ELR (cell line): ENCODE data around the gene KIF18A.
"Not testable (repeated sequence)": the region's sequence is repeated elsewhere in the genome, so short reads cannot be mapped to it uniquely, and the experiment has no call there.

ENCODE experiments used
- DNase-seq: peaks from one replicate; pipeline ENCODE4 v3.0.0-alpha.2; 2015; ENCODE audit warnings: low read depth

Gene KIF18A

DNA sequence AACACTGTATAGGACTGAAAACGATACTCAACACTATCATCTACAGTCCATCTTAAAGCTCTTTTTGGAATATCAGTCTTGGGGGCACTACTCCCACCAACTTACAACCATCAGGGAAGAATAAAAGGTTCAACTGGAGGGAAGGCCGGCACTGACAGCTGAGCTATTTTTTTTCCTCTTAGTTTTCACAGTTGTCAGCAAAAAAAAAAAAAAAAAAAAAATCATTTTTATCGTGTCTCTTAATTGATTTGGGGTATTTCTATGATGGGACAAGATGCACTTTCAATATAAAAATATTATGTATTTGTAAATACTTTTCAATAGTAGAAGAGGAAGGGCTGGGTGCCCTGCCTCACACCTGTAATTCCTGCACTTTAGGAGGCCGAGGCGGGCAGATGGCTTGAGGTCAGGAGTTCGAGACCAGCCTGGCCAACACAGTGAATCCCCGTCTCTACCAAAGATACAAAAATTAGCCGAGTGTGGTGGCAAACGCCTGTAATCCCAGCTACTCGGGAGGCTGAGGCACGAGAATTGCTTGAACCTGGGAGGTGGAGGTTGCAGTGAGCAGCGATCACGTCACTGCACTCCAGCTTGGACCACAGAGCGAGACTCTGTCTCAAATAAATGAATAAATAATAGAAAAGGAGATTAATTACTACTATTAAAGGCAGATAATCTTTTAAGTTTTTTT lies 1.5 kb downstream of the KIF18A start:
- DNase-seq: no peak

DNA sequence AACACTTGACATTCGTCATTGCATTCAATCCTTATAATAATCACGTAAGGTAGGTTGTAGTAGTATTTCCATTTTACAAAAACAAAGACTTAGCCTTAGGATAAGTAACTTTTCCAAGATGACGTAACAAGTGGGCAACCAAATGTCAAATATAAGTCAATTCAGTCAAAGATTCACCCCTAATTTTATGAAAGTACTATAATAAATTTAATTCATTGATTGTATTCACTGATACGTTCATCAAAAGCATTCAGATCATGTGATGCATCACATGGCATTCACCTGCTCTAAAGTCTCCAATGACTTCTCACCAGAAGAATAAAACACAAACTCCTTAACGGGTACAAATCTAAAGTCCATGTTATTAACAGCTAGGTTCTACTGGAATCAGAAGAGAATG lies 2.1 kb downstream of the KIF18A start:
- peak; percentile 28 for DNase-seq

DNA sequence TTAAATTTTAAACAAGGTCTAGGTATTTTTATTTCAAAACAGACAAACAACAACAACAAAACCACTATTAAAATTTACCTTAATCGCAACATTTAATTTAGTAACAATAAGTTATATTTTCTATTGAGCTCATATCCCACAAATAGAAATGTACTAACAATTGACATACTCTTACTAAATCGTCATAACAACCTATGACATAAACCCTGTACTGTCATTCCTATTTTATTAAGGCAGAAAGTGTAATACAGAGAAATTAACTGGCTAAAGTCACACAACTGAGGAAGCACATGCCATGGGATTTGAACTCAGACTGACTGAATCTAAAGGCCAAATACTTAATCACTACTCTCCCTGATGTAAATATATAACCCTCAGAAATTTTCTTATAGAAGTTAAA lies 3.0 kb downstream of the KIF18A start:
- DNase-seq: no peak

DNA sequence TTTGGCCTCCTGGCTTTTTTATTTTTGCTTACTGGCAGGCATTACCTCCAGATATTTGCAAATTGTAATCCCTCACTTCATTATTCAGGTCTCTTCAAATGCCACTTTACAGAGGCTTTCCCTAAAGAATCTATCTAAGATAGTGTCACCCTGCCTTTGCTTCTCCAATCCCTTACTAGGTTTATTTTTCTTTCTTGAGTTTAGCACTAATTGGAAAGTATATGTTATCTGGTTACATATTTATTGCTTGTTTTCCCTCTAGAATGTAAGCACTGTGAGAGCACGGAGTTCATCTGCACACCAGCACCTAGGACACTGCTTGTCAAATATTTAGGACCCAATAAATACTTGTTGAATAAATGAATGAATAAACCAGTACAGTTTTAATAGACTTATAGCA lies 3.5 kb downstream of the KIF18A start:
- no peak for DNase-seq

DNA sequence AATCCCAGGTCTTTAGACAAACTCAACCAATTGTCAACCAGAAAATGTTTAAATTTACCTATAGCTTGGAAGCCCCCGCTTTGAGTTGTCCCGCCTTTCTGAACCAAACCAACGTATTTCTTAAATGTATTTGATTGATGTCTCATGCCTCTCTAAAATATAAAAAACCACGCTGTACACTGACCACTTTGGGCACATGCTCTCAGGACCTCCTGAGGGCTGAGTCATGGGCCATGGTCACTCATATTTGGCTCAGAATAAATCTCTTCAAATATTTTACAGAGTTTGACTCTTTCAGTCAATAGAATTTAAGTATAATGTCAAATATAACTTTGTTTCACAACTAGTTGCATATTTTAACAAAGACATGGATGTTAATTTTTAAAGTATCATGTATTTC lies 5.7 kb downstream of the KIF18A start:
- DNase-seq: peak; percentile 34

DNA sequence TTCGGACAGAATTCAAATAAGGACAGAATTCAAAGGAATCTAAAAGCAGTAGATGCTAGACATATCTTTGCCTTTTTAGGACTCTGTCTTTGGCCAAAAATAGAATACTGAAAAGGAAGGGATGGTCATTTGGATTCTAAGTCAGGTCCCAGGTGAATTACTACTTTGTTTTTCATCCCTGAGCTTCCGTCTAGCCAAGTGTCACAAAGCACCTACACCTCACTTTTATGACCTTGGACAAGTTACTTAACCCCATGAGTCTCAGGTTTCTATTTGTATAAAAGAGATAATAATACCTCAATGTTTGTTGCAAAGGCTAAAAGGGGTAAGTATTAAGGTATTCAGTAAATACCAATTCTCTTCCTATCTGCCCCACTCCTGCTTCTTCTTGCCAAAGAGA lies 7.3 kb downstream of the KIF18A start:
- DNase-seq: no peak

DNA sequence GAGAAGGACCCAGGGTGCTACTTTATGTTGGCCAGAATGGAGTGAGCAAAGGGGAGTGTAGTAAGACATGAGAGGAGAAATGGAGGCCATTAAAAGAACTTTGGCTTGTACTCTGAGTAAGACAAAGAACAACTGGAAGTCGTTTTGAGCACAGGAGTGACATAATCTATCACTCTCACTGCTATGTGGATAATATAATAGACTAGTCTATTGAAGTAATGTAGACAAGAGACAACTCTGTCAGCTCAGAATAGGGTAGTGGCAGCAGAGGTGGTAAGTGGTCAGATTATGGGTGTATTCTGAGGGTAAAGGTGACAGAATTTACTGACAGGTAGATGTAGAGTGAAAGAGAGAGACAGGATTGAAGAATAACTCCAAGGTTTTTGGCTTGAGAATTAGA lies 8.2 kb downstream of the KIF18A start:
- no peak for DNase-seq

DNA sequence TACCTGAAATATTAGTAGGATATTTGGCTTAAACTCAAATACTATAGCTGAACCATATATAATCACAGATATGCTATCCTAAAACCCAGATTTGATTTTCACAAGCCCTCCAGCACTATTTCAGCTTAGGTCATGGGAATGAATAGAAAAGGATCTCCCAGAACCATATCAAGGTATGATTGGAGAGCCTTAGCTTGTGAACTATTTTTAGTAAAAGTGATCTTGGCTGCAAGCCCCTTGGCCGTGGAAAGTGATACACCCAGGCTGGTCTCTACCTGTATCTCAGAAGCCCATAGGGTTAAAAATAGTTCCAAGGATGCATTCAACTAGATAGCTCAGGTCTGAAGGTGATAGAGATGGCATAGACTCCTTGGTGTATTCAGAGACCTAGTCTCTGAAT lies 9.7 kb downstream of the KIF18A start:
- no peak for DNase-seq

DNA sequence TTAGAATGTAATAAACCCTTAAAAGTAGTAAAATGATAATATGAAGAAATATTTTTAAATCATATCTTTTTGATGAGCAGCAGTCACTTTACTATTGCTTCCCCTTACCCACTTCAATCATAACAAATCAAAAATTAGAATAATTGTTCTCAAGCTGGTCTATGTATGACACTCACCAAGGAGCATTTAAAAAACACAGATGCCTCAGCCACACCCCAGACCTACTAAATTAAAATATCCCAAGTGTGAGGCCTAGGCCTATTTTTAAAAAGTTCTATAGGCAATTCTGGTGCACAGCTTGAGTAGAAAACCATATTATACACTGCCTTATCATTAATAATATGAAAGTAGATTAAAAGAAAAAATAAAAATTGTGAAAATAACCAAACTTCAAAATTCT lies 15.2 kb downstream of the KIF18A start:
- DNase-seq: no peak

DNA sequence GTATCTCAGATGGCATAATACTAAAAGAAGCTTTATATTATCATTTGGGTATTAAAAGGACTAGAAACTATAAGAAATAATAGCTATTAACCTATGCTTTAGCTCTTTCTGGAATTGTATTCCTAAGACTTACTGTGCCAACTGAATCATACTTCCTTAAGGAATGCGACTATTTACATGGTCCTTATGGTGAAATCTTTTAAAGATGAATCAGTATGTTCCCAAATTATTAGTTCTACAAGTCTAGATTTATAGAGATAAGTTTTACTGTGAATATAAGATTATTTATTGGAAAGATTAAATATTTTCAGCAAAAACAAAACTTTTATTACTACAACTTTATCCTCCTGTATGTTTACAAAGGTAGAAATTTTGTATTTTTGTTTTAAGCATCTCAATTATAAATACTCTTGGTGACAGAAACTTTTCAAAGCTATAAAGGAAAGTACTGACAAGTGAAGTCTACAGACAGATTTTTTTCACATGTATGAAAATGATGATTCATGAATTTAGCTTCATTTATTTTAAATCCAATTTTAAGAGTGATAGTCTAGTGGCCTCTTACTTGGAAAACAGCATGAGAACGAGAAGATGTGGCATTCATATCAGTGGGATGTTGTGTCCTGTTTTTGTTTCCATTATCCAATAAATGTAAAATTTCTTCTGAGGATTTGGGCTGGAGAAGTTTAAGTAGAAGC lies 17.8 kb downstream of the KIF18A start:
- DNase-seq: peak; percentile 80

DNA sequence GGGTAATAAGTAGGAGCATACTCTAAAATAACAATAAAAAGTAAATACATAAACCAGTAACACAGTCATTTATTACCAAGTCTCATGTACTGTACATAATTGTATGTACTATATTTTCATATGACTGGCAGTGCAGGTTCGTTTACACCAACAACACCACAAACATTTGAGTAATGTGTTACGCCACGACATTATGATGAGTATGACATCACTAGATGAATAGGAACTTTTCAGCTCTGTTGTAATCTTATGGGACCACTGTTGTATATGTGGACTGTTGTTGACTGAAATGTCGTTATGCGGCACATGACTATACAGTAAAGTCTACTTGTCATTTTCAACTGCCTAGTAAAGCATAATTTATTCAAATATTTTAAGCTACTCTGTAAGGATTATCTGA lies 18.6 kb downstream of the KIF18A start:
- peak; percentile 54 for DNase-seq

DNA sequence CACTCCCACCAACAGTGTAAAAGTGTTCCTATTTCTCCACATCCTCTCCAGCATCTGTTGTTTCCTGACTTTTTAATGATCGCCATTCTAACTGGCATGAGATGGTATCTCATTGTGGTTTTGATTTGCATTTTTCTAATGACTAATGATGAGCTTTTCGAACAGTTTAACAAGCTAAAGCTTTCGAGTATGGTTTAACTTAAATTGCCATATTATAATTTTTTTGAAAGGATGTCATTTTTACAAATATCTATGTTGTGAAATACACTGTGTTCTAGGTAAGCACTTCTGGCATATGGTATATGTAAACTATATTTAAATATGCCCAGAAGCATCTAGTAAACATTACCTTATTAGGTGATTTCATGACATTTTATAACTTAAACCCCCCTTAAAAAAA lies 20.3 kb downstream of the KIF18A start:
- peak; percentile 65 for DNase-seq

DNA sequence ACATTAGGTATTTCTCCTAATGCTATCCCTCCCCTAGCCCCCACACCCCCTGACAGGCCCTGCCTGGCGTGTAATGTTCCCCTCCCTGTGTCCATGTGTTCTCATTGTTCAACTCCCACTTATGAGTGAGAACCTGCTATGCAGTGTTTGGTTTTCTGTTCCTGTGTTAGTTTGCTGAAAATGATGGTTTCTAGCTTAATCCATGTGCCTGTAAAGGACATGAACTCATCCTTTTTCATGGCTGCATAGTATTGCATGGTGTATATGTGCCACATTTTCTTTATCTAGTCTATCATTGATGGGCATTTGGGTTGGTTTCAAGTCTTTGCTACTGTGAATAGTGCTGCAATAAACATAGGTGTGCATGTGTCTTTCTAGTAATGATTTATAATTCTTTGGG lies 20.8 kb downstream of the KIF18A start:
- DNase-seq: not testable (repeated sequence)

DNA sequence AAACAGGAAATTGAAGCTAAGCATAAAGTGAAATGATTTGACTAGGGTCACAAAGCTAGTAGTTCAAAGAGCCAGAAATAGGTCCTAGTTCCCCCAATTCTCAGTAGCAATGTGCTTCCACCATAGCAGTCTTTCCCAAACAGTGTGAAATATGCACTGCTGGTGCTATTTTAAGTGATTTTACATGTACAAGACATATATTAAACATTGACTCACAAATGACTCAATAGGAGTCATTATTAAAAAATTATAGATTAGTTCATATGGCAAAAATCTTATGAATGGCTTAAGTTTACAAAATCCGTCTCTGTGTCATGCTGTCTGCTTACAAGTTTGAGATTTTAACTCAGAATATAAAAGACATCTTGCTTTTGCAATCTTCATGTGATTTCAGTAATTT lies 21.4 kb downstream of the KIF18A start:
- peak; percentile 90 for DNase-seq

DNA sequence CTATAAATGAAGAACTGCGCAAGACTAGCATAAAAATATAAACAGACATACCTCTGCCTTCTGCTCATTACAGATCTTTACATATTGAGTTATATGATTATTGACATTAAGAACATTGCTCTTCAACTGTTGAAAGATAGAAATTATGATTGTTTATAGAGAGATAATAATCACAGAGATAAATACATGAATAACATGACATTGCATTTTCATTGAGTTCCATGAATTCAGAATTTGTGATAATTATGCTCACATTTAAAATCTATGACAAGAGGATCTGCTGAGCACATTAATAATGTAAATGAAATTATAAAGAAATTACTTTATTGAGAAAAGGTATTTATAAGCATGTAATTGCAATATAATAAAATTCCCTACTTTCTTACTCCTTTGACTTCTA lies 24.8 kb downstream of the KIF18A start:
- DNase-seq: no peak

DNA sequence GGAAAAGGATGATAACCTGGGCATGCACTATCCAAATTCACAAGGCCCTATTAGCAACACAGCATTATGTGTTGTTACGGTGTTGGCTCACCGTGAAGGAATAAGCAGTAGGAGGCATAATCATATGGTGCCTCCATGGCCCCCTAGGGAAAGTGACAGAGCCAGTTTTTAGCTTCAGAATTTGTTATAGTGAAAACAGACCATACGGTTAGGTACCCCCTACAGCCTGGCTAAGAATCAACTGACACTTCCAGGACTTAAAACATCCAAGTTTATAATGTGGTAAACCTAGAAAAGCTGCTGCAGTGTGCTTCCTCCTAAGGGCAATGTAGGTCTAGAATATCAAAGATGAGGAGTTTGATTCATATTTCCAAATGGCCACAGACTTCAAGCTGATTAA lies 30.4 kb downstream of the KIF18A start:
- no peak for DNase-seq

DNA sequence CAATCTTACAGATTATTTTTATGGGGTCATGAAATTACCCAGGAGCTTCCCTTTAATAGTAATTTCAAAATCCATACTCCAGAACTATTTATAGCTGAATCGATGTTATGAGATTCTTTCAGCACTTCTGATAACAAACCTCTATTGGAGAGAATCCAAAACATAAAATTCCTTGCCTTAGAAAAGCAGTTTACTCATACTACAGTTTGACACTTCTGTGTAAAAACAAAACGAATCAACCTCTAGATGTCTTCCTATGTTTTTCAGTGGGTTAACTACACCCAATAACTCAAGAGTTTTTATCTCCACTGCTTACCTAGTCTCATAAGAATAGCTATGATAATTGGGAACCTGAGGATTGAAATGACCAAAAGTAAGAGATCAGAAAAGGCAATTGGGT lies 35.6 kb downstream of the KIF18A start:
- DNase-seq: peak; percentile 26

DNA sequence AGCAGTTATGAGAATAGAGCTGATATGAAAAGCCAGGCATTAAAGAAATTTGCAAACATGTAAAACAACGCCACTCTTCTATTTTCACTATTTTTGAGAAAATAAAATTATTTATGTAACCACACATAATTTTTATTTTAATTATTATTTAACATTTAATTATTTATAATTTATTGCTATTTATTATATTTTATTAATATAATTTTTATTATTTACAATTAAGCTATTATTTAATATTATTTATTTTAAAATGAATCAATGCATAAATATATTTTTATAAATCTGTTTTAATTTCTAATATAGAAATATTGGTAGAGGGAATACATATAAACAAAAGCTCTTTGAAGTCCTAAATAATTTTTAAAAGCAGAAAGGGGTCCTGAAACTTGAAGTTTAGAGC lies 36.7 kb downstream of the KIF18A start:
- DNase-seq: no peak

DNA sequence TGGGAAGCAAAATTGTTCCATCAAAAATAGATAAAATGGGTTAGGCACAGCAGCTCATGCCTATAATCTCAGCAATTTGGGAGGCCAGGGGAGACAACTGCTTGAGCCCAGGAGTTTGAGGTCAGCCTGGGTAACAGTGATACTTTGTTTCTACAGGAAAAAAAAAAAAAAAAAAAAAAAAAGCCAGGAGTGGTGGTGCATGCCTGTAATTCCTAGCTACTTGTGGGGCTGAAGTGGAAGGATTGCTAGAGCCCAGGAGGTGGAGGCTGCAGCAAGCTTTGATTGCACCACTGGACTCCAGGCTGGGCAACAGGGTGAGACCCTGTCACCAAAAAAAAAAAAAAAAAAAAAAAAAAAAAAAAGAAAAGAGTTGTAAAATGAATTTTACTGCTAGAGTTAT lies 49.6 kb downstream of the KIF18A start:
- DNase-seq: no peak

DNA sequence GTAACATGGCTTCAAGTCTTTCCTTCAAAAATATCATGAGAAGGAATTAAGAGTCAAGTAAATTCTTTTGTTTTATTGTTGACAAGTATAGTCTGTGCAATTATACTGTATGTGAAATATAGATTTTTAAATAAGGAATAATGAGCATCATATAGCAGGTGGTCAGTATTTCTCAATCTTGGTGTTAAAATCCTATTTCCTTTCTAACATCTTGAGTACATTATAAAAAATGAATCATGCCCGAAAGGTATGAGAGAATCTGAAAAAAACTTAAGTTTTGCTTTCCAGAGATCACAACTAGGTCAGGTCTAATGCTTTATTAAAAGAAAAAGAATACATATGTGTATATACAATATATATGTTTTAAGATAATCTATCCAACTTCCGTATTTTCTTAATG lies 53.1 kb downstream of the KIF18A start:
- DNase-seq: no peak

DNA sequence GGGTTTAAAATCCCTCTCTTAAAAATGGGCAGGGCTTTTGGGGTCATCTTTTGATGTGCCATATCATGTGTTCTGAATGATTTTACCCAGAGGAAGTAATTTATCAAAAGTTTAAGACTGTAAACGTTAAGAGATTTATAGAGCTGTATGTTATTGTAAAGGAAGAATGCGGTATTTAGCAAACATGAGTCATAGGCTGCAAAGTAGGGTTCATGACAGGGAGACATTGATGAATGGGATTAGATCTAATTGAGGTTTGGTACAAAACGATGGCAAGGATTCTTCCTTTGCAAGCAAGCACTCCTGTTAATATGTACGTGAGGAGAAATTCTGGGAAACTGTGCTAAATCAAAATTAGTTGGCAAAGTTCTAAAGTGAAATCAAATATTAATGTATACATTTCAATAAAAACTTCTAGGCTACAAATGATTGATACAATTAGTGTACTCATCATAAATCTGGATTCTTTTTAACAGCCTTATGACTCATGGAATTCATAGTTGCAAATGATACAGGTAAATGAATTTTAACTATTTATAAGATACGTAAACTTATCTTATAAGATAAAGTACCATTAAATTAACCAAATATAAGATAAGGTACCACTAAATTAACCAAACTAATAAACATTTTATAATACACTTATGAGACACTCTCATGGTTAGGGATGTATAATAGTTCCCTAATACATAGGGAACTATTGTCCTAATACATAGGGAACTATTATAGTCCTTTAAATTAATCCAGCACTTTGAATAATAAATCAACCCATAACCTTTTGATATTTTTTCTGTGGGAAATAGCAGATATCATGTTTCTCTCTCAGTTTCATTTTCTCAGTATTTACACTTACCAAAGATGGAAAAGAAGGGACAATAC lies 58.4 kb downstream of the KIF18A start:
- peak; percentile 83 for DNase-seq

DNA sequence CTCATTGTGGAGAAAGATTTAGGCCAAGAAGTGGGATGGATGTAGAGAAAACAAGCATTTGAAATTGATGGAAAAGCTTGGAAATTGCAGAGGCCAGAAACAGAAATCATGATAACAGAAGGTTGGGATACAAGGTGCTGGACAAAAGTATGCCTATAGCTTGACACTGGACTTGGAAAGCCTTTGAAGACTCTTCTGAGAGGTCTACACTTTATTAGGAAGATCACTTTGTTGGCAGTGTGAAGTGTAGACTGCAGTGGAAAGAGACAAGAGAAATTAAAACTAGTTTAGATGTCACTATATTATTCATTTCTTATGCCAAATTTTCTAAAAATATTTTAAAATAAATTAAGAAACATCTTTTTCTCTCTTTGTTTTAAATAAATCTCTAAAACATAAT lies 59.1 kb downstream of the KIF18A start:
- no peak for DNase-seq
